Measurements from ENCODE around the gene MPHOSPH9.
"Not testable (repeated sequence)": the region's sequence is repeated elsewhere in the genome, so short reads cannot be mapped to it uniquely, and the experiment has no call there.

Gene MPHOSPH9

DNA sequence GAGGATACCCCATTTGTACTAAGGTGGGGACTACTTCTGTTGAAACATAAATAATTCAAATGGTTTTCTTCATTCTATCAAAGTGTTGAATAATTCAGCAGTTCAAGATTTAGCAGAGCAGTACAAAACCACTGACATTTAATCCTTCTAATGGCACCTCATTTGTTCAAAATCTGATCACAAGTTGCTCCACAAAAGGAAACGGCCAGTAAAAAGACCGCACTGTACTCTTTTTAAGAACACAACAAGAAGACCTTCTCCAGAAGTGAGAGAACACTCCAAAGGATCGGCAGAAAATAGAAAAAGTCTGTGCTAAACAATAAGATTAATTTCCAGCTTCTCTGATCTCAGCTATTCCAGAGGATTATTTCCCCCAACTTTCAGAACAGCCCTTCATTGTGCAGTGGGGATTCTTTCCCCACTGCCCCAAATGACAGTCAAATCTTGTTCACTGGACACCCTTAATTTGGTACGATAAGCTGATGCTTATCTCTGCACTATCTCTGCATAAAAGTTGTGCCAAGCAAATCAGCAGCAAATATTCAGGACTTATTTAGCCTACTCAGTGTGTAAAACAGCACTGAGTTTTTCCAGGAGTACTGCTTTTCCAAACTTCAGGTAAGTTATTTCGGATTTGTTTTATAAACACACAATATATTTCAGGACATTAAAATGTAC lies 5.2 kb downstream of the MPHOSPH9 start:
- no peak for DNase-seq (ENCODE audit: low read depth in 2 of 2)

DNA sequence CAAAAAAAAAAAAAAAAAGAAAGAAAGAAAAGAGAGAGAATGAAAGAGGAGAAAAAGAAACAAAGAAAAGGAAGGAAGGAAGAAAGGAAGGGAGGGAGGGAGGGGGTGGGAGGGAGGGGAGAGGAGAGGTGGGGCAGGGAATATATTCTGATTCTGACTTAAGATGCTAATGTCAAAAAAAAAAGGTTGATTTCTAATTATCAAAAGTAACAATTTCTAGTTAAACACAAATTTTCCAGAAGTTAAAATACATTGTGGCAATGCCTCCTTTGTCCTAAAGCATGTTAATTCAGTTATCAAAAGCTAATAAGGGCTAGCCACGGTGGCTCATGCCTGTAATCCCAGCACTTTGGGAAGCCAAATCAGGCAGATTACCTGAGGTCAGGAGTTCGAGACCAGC lies 7.5 kb downstream of the MPHOSPH9 start:
- no peak for DNase-seq (ENCODE audit: low read depth in 2 of 2)

DNA sequence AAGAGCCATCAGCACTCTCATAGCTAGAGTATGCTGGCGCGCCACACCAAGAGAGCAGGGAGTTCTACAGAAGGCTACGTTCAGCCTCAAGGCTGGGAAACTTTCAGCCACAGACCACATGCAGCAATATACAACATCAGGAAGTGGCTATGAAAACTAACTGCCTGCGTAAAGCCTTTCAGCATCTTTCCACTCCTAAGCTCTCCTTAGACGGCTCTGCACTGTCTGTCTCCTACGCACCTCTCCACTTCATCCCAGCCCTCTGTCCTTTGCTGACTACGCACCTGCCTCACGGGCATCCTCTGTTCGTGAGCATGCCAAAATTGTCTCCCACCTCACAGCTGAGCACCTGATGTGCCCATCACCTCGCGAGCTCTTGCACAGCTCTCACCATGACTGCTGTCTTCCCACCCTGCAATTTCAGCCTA lies 9.7 kb downstream of the MPHOSPH9 start:
- peak; percentile 21 to 27 for DNase-seq (ENCODE audit: low read depth in 2 of 2)

DNA sequence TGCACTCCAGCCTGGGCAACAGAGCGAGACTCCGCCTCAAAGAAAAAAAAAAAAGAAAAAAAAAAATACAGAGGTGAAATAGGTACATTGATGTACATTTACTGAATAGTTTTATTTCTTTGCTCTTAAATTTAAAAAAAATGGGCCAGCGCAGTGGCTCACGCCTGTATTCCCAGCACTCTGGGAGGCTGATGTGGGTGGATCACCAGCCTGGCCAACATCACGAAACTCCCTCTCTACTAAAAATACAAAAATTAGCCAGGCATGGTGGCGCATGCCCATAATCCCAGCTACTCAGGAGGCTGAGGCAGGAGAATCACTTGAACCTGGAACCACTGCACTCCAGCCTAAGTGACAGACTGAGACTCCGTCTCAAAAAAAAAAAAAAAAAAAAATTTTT lies 25.1 kb downstream of the MPHOSPH9 start:
- DNase-seq (ENCODE audit: low read depth in 2 of 2): not testable (repeated sequence)

DNA sequence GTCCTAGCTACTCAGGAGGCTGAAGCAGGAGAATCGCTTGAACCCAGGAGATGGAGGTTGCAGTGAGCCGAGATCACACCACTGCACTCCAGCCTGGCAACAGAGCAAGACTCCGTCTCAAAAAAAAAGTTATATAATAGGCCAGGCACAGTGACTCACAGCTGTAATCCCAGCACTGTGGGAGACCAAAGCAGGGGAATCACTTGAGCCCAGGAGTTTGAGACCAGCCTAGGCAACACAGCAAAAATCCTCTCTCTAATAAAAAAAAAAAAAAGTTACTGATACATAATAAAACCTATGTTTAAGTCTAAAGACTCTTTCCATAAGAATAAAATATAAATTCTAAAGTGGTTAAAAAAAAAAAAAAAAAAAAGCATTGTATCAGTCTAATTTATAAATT lies 26.1 kb downstream of the MPHOSPH9 start:
- not testable (repeated sequence) for DNase-seq (ENCODE audit: low read depth in 2 of 2)

DNA sequence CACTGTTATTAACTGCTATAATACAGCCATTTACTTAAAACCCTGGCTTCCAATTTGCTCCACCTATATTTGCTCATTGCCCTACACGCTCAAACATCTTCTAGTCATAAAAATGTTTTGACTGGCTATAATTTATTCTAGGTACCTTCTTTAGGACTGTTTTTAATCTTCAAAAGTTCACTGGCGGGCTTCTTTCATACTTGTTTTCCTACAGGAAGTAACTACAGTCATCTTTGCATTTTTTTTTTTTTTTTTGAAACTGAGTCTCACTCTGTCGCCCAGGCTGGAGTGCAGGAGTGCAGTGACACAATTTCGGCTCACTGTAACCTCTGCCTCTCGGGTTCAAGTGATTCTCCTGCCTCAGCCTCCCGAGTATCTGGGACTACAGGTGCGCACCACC lies 32.5 kb downstream of the MPHOSPH9 start:
- no peak for DNase-seq (ENCODE audit: low read depth in 2 of 2)

DNA sequence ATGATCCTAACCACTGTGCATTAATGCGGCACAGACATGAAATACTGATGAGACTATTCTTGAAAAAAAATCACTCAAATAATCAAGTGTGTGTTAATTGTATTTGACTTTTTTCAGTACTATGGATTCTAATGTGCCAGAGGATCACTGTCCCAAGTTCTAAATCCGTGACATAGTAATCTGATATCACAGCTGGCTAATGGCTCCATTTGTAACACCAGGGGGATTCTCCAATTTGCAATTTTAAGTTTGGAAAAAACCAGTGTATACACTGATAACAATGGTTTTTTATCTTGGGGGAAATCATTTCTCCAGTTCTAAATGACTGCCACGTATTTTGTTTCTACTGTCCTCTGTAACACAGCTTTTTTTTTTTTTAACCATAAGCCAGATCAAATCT lies 33.0 kb downstream of the MPHOSPH9 start:
- DNase-seq (ENCODE audit: low read depth in 2 of 2): no peak

DNA sequence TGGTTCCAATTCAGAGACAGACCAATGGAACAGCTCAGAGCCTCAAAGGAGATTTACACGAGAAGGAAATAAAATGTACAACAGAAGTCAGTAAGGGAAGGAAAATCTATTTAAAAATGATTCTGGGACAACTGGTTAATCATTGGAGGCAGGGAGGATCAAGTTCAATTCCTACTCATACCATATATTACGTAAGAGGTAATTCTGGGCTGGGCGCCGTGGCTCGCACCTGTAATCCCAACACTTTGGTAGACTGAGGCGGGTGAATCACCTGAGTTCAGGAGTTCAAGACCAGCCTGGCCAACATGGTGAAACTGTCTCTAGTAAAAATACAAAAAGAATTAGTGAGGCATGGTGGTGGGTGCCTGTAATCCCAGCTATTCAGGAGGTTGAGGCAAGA lies 45.3 kb downstream of the MPHOSPH9 start:
- DNase-seq (ENCODE audit: low read depth in 2 of 2): no peak

DNA sequence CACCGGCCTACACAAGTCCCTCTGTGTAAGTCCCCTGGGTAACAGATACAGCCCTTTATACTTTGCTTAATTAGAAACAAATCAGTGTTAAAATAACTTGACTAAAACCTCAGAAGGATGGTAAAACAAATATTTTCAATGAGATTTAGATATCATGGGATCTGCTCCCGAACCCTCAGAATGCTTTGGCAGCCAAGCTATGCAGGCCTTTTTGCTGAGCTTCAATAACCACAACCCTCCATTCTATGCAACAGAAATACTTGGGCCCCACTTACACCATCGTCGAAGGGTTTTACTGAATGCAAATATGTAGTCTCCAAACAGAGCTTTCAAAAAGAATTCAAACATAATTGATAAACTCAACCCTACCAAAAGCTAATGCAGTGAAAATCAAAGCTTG lies 52.8 kb downstream of the MPHOSPH9 start:
- DNase-seq (ENCODE audit: low read depth in 2 of 2): no peak

DNA sequence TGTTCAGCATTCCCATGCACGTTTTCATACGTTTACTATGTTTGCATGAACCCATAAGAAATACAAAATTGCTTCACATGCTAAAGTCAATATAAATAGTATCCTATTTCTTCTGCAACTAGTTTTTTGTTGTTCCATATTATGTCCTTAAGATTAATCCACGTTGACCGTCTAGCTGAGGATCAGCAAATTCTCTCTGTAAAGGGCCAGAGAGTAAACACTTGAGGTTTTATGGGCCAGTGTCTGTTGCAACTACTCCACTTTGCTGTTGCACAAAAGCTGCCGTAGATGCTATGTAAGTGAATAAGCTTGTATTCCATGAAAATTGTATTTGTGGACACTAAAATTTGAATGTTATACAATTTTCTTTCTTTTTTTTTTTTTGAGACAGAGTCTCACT lies 61.0 kb downstream of the MPHOSPH9 start:
- no peak for DNase-seq (ENCODE audit: low read depth in 2 of 2)

DNA sequence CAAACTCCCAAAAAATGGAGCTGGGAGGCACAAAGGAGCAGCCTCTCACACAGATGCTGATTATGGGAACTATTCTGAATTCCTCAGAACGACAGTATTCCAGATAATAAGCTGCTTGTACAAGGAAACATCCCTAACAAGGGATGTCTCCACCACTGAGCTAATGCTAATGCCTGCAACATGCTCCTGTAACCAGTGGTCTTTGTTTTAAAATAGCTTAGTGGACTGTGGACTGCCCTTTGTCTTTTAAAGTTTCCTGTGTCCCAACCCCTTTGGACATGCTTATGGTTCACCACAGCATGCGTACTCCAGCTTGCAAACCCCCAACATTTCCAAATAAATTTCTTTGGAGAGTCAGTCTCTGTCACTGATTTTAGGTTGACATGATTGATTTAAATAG lies 65.6 kb downstream of the MPHOSPH9 start:
- DNase-seq (ENCODE audit: low read depth in 2 of 2): no peak

DNA sequence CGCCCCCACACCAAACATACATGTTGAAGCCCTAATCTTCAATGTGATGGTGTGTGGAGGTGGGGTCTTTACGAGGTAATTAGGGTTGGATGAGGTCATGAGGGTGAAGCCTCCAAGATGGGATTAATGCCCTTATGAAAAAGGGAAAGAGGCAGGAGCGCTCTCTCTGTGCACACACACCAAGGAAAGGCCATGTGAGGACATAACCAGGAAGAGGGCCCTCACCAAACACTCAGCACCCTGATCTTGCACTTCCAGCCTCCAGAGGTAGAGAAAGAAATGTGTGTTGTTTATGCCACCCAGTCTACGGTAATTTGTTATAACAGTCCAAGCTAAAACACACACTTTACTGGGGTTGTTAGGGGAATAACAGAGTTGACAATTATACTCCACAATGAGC lies 67.4 kb downstream of the MPHOSPH9 start:
- DNase-seq (ENCODE audit: low read depth in 2 of 2): no peak

DNA sequence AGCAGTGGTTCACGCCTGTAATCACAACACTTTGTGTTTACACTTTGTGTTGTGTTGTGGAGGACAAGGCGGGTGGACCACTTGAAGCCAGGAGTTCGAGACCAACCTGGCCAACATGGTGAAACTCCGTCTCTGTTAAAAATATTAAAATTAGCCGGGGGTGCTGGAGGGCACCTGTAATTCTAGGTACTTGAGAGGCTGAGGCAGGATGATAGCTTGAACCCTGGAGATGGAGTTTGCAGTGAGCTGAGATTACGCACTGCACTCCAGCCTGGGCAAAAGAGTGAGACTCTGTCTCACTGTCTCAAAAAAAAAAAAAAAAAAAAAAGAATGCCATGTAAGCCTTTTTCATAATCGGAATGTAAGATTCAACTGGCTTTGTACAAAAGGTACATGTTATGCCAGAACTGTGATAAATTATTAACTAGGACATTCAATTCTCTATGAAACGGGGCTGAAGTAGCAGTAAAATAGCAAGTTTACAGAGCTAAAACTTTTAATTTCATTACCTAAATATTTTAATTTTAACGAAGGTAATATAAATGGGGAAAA lies 68.2 kb downstream of the MPHOSPH9 start:
- no peak for DNase-seq (ENCODE audit: low read depth in 2 of 2)

DNA sequence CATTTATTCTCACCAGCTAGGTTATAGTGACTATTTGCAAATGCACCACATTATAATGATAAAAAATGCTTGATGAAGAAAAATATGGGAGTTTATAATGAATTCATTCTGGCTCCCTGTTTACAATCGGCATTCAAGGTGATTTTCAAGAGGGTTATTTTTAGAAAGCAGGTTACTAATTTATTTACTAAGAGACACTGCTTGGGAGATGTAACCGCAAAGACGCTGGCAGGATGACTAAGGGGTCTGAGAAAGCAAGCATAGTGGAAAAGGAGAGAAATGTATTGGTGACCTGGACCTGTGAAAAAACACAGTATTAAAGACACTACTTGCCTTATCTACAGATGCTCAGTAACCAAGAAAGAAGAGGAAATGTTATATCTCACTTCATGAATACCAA lies 68.7 kb downstream of the MPHOSPH9 start:
- DNase-seq (ENCODE audit: low read depth in 2 of 2): no peak

DNA sequence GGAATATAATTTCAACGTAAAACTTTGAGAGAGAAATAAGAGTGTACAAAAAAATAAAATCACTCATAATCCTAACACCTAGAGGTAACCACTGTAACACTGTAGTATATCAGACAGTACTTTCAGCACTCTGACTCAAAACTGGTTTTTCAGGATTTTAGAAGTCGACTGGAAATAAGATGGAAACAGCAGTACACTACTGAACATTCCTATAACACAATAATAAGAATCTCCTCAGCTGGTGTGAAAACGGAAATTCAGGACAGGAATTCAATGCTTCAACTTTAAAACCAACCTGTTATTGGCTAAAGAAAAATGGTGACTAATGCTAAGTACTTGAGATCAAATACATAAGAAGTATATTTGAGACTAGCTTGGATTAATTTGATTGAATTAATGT lies 69.7 kb downstream of the MPHOSPH9 start:
- DNase-seq (ENCODE audit: low read depth in 2 of 2): no peak

DNA sequence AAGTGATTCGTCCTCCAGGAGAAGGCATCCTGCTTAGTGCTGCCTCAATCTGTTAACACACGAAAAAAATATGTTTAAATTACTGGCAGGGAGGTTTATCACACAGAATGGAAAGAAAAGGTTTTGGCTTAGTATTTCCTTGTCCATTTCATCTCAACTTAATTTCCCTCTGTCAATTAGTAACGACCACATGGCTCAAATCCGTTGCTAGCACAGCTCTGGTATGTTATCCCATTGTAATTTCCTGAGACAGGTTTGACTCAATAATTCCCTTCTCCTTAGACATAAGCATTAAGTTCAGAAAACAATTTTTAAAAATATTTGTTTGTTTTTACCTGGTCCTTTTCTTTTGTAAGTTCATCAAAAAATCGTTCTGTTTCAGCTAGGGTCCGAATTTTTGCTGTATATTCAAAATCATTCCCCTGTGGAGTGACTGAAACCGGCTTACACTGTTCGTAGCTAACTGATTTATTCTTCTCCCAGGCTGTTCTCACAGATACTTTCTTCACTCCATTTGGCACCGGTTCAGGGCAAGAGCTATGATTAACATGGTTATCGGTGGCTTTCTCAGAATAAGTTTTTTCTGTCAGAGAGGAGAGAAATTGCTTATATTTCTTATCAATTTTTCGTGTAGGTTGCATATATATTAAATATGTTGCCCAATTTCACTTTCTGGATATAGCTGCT lies 72.0 kb downstream of the MPHOSPH9 start:
- no peak for DNase-seq (ENCODE audit: low read depth in 2 of 2)

DNA sequence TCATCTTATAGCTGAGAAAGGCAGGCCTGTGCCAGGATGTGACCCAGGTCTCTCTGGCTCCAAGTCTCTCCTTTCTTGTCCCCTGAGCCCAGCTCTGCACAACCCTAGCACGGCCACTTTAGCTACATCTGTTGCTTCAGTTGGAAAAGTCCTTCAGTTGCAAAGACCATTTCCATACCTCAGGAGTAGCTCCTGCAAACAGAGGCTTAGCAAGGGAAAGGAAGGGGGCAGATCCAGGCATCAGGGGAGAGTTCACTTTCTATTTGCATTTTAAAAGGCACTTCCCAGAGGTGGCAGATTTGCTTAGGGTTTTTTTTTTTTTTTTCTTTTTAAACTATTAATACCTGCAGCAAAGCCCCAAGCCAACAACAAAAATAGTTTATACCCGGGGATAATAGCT lies 79.0 kb downstream of the MPHOSPH9 start:
- DNase-seq (ENCODE audit: low read depth in 2 of 2): no peak

DNA sequence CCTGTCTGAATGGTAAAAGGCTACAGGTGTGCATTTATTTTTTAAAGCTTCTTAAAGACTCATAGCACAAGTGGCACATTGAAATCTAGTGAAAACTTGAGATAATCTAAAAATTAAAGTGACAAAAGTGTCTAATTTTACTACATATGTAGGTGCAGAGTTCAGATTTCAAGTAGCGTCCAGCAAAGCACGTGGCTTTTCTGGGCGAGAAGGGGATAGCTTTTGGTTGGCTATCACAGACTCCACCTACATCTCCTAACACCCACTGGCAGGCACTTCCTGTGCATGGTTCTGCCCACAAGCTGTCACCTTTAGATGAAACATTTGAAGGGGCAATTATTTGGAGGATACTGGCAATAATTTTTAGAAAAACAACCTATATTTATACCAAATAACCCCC lies 80.1 kb downstream of the MPHOSPH9 start:
- no peak for DNase-seq (ENCODE audit: low read depth in 2 of 2)

DNA sequence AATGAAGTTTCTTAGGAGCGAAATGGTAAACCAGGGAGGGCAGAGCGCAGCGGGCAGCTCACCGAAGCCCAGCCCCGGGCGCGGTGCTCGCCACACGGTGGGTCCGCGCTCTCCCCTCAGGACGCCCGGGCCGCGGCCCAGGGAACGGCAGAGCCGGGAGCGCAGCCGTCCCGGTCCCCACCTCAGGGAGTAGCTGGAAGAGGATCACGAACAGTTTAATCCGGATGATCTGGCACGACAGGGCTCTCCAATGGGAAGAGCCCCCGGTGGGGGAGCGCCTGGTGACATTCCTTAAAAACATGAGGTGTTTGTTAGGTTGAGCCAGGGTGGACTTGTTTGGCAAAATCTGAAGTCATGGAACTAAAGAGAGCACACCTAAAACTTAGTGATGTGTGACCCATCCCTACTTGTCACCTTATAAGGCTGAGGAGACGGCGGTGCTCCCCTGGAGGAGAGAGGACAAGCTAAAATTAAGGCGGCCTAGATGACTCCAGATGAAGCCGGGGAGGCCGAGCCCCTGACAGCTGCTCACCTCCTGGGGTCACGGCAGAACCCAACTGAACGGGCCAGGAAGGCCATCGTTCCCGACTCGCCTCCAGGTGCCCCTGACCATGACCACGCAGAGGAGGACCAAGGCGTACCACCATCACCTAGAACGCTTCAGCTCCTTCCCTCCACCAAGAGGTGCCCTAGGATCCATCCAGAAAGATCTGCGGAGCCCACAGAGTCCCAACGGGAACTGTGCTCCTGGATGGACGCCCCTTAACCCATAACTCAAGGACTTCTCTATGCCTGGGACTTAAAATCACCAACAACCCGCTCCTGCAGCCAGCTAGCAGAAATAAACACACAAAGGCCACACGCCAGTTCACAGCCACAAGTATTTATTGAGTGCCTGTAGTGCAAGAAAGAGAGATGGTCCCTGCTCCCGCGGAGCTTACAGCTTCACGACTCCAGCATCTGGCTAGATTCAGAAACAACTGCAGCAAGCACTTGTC lies 81.2 kb downstream of the MPHOSPH9 start:
- DNase-seq (ENCODE audit: low read depth in 2 of 2): no peak

DNA sequence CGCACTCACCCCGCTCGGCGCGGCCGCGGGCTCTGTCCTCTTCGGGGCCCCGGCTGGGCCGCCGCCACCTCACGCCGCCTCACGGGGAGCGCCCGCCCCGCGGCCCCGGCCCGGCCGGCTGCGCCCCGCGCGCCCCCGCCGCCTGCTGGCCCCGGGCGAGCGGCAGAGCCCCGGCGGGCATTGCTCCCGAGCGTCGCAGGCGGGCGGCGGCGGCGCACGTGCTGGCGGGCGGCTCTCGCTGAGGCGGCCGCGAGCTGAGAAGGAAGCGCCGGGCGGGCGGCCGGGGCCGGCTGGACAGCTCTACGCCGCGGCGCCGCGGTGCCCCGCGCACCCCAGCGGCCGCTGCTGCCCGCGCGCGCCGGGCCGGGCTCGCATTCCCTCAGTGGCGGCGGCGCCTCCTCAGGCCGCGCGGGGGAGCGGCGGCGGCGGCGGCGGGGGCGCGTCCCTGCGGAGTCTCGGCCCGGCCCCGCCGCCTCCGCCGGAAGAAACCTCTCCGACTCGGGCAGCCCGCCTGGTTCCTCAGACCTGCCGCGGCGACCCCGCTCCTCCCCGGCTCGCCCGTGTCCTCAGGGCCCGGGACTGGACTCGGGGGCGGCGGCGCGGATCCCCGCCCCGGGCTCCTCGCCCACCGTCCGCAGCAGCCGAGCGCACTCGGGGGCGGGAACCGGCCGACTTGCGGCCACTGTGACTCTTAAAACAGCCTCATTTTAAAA lies 82.0 kb downstream of the MPHOSPH9 start, which contains the start of gene PITPNM2:
TSS of gene PITPNM2 (minus strand) at position 347 of the 713 bp plus-strand sequence. CDS start 116,500 bp downstream, outside the sequence.
- DNase-seq (ENCODE audit: low read depth in 2 of 2): peak; percentile 25 to 26

DNA sequence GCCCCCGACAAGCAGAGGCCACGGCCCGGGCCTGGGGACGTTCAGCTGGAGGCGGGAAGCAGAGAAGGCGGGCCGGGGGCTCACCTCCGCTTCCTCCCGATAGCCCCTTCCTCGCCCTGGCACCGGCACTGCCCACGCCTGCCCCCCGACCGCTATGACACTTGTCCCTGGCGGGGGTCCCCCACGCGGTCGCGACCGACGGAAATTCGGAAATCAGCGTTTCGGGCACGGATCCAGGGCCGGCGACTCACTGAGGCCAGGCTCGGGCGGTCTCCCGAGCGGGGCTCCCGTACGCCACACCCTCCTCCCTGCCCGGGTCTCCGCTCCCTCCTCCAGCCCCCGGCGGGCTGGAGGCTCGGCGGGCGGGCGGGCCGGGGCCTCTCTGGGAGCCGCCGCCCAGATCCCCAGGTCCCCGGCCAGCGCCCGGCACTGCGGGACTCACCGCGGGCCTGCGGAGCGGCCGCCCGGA lies 82.6 kb downstream of the MPHOSPH9 start:
- DNase-seq (ENCODE audit: low read depth in 2 of 2): no peak

Data from stimulated activated CD8-positive, alpha-beta memory T cell treated with anti-CD3 and anti-CD28 coated beads, Interleukin-7, amount 100 ng/mL, for 1 hour (primary cell).